ENCODE results near the gene ANKRD29.
"Not testable (repeated sequence)": the region's sequence is repeated elsewhere in the genome, so short reads cannot be mapped to it uniquely, and the experiment has no call there.

Gene ANKRD29

GRCh38 chr18:23645568-23646175 is 17.0 kb downstream of the ANKRD29 start:
- no peak for DNase-seq (ENCODE audit: low read depth)

GRCh38 chr18:23643815-23644490 is 18.8 kb downstream of the ANKRD29 start:
- no peak for DNase-seq (ENCODE audit: low read depth)

GRCh38 chr18:23641937-23642666 is 20.6 kb downstream of the ANKRD29 start:
- no peak for DNase-seq (ENCODE audit: low read depth)

GRCh38 chr18:23641143-23641720 is 21.5 kb downstream of the ANKRD29 start:
- no peak for DNase-seq (ENCODE audit: low read depth)

GRCh38 chr18:23640052-23640451 is 22.7 kb downstream of the ANKRD29 start:
- DNase-seq (ENCODE audit: low read depth): no peak

GRCh38 chr18:23636433-23636832 is 26.3 kb downstream of the ANKRD29 start:
- DNase-seq (ENCODE audit: low read depth): not testable (repeated sequence)

- no peak for DNase-seq (ENCODE audit: low read depth)
These were observed 26.7 kb downstream of the ANKRD29 start for GRCh38 chr18:23636071-23636399.

- DNase-seq (ENCODE audit: low read depth): peak; percentile 17
These were observed 27.2 kb downstream of the ANKRD29 start for GRCh38 chr18:23635283-23636070.

- no peak for DNase-seq (ENCODE audit: low read depth)
These were observed 28.0 kb downstream of the ANKRD29 start for GRCh38 chr18:23634692-23635091.

GRCh38 chr18:23632615-23633014 is 30.1 kb downstream of the ANKRD29 start:
- DNase-seq (ENCODE audit: low read depth): no peak

GRCh38 chr18:23631746-23632145 is 31.0 kb downstream of the ANKRD29 start:
- DNase-seq (ENCODE audit: low read depth): peak; percentile 11

GRCh38 chr18:23631312-23631711 is 31.4 kb downstream of the ANKRD29 start:
- no peak for DNase-seq (ENCODE audit: low read depth)

- no peak for DNase-seq (ENCODE audit: low read depth)
These were observed 33.2 kb downstream of the ANKRD29 start for GRCh38 chr18:23629444-23629946.

- no peak for DNase-seq (ENCODE audit: low read depth)
These were observed 34.7 kb downstream of the ANKRD29 start for GRCh38 chr18:23627970-23628369.

GRCh38 chr18:23627321-23627720 is 35.4 kb downstream of the ANKRD29 start:
- peak; percentile 87 for DNase-seq (ENCODE audit: low read depth)

GRCh38 chr18:23626451-23627279 is 36.0 kb downstream of the ANKRD29 start:
- DNase-seq (ENCODE audit: low read depth): peak; percentile 75

- DNase-seq (ENCODE audit: low read depth): no peak
These were observed 39.7 kb downstream of the ANKRD29 start for GRCh38 chr18:23623040-23623439.

GRCh38 chr18:23619388-23619881 is 43.3 kb downstream of the ANKRD29 start:
- peak; percentile 39 for DNase-seq (ENCODE audit: low read depth)

- no peak for DNase-seq (ENCODE audit: low read depth)
These were observed 43.8 kb downstream of the ANKRD29 start for GRCh38 chr18:23618862-23619387.

- DNase-seq (ENCODE audit: low read depth): no peak
These were observed 45.2 kb downstream of the ANKRD29 start for GRCh38 chr18:23617412-23618014.

Measured in EH (cell line).